Measurements from ENCODE around the gene HCCS.

GRCh38 chrX:11099465-11099864 is 11.7 kb upstream of the HCCS start:
- TF ChIP-seq CTCF (IDR thresholded peaks at IDR 0.05; ENCODE audit: low read length): no peak
- no peak for TF ChIP-seq EZH2 (IDR thresholded peaks at IDR 0.05; ENCODE audit: borderline replicate concordance, low read length)

Data from OCI-LY1 (cell line).